ENCODE measurements around the gene DLG1. TPM values are rescaled to one million over a fixed set of nuclear protein-coding genes. Genes with fewer than 3 reads are reported as not detected.

Gene DLG1
- total and polyA plus RNA-seq, 2 donors (not counting 1 experiment from before 2014, with no cell fraction given): 47.7 to 53.0 TPM

- Histone ChIP-seq H3K4me1 (ENCODE audit: control insufficient read depth, extremely low read depth, insufficient read depth, low read length) (no peaks in the 10 kb centered on the region), H3K9ac (ENCODE audit: insufficient read depth, low read length) (no peak overlapping the region), H3K27ac (ENCODE audit: insufficient read depth, low read length) (no peak overlapping the region), H3K36me3 (ENCODE audit: control insufficient read depth, insufficient read depth, low read length) (no peaks in the 10 kb centered on the region), H3K9me3 (ENCODE audit: control insufficient read depth, insufficient read depth, low read depth, low read length) (no peaks in the 10 kb centered on the region), H2AFZ (ENCODE audit: low read length) (no peak overlapping the region), H3K79me2 (ENCODE audit: control insufficient read depth, insufficient read depth, low read length) (peaks cover 44% of the 10 kb centered on the region), H3K27me3 (ENCODE audit: control insufficient read depth, insufficient read depth, low read length) (no peaks in the 10 kb centered on the region), H3K4me2 (ENCODE audit: extremely low read depth, insufficient read depth, low read length) (no peak overlapping the region), H4K20me1 (ENCODE audit: control insufficient read depth, extremely low read depth, insufficient read depth, low read length) (no peaks in the 10 kb centered on the region), H3K4me3 (replicated peaks in 1 of 4; ENCODE audit: control extremely low read depth in 1 of 4, insufficient read depth in 1 of 4, low read depth in 3 of 4, low read length in 4 of 4) (no peak overlapping the region)
- no peak for TF ChIP-seq CTCF (conservative IDR thresholded peaks at IDR 0.05 in 1 of 2, IDR thresholded peaks at IDR 0.05 in 1 of 2; ENCODE audit: low read depth in 1 of 2, low read length in 2 of 2)
- TF ChIP-seq EZH2 (IDR thresholded peaks at IDR 0.05; ENCODE audit: low read length, missing control alignments): no peak
- no peak for DNase-seq (ENCODE audit: low read depth in 2 of 2)
Measured at GRCh38 chr3:197253238-197253947, 45.0 kb downstream of the DLG1 start.

GRCh38 chr3:197249542-197249941, 48.9 kb downstream of the DLG1 start:
- Histone ChIP-seq H3K27ac (ENCODE audit: insufficient read depth, low read length) (no peak overlapping the region), H3K36me3 (ENCODE audit: control insufficient read depth, insufficient read depth, low read length) (no peaks in the 10 kb centered on the region), H3K9me3 (ENCODE audit: control insufficient read depth, insufficient read depth, low read depth, low read length) (no peaks in the 10 kb centered on the region), H2AFZ (ENCODE audit: low read length) (no peak overlapping the region), H4K20me1 (ENCODE audit: control insufficient read depth, extremely low read depth, insufficient read depth, low read length) (no peaks in the 10 kb centered on the region), H3K4me3 (replicated peaks in 1 of 4; ENCODE audit: control extremely low read depth in 1 of 4, insufficient read depth in 1 of 4, low read depth in 3 of 4, low read length in 4 of 4) (no peak overlapping the region), H3K9ac (ENCODE audit: insufficient read depth, low read length) (no peak overlapping the region), H3K4me2 (ENCODE audit: extremely low read depth, insufficient read depth, low read length) (no peak overlapping the region), H3K4me1 (ENCODE audit: control insufficient read depth, extremely low read depth, insufficient read depth, low read length) (no peaks in the 10 kb centered on the region), H3K79me2 (ENCODE audit: control insufficient read depth, insufficient read depth, low read length) (peaks cover 36% of the 10 kb centered on the region), H3K27me3 (ENCODE audit: control insufficient read depth, insufficient read depth, low read length) (no peaks in the 10 kb centered on the region)
- no peak for DNase-seq (ENCODE audit: low read depth in 2 of 2)
- TF ChIP-seq EZH2 (IDR thresholded peaks at IDR 0.05; ENCODE audit: low read length, missing control alignments) (no peak), CTCF (conservative IDR thresholded peaks at IDR 0.05 in 1 of 2, IDR thresholded peaks at IDR 0.05 in 1 of 2; ENCODE audit: low read depth in 1 of 2, low read length in 2 of 2) (no peak)

GRCh38 chr3:197248341-197248740, 50.1 kb downstream of the DLG1 start:
- Histone ChIP-seq H2AFZ (ENCODE audit: low read length) (no peak overlapping the region), H3K9ac (ENCODE audit: insufficient read depth, low read length) (no peak overlapping the region), H3K4me2 (ENCODE audit: extremely low read depth, insufficient read depth, low read length) (no peak overlapping the region), H3K9me3 (ENCODE audit: control insufficient read depth, insufficient read depth, low read depth, low read length) (no peaks in the 10 kb centered on the region), H3K4me1 (ENCODE audit: control insufficient read depth, extremely low read depth, insufficient read depth, low read length) (no peaks in the 10 kb centered on the region), H3K4me3 (replicated peaks in 1 of 4; ENCODE audit: control extremely low read depth in 1 of 4, insufficient read depth in 1 of 4, low read depth in 3 of 4, low read length in 4 of 4) (no peak overlapping the region), H3K27me3 (ENCODE audit: control insufficient read depth, insufficient read depth, low read length) (no peaks in the 10 kb centered on the region), H3K27ac (ENCODE audit: insufficient read depth, low read length) (no peak overlapping the region), H3K36me3 (ENCODE audit: control insufficient read depth, insufficient read depth, low read length) (no peaks in the 10 kb centered on the region), H3K79me2 (ENCODE audit: control insufficient read depth, insufficient read depth, low read length) (peaks cover 29% of the 10 kb centered on the region), H4K20me1 (ENCODE audit: control insufficient read depth, extremely low read depth, insufficient read depth, low read length) (no peaks in the 10 kb centered on the region)
- TF ChIP-seq EZH2 (IDR thresholded peaks at IDR 0.05; ENCODE audit: low read length, missing control alignments): no peak
- no peak for TF ChIP-seq CTCF (conservative IDR thresholded peaks at IDR 0.05 in 1 of 2, IDR thresholded peaks at IDR 0.05 in 1 of 2; ENCODE audit: low read depth in 1 of 2, low read length in 2 of 2)
- no peak for DNase-seq (ENCODE audit: low read depth in 2 of 2)

Data from fibroblast of lung (primary cell).